ENCODE measurements around the gene TK2.

Gene TK2

GRCh38 chr16:66486199-66486772, 63.6 kb downstream of the TK2 start:
- no peak for DNase-seq (ENCODE audit: extremely low read depth in 1 of 2, low read depth in 1 of 2)

GRCh38 chr16:66485376-66485775, 64.5 kb downstream of the TK2 start:
- no peak for DNase-seq (ENCODE audit: extremely low read depth in 1 of 2, low read depth in 1 of 2)

GRCh38 chr16:66484453-66485213, 65.3 kb downstream of the TK2 start:
- DNase-seq (ENCODE audit: extremely low read depth in 1 of 2, low read depth in 1 of 2) = no peak

GRCh38 chr16:66483689-66484452, 66.1 kb downstream of the TK2 start:
- DNase-seq (ENCODE audit: extremely low read depth in 1 of 2, low read depth in 1 of 2) = peak; percentile 44 to 57

GRCh38 chr16:66481943-66482390, 68.0 kb downstream of the TK2 start:
- no peak for DNase-seq (ENCODE audit: extremely low read depth in 1 of 2, low read depth in 1 of 2)

GRCh38 chr16:66481081-66481942, 68.6 kb downstream of the TK2 start:
- no peak for DNase-seq (ENCODE audit: extremely low read depth in 1 of 2, low read depth in 1 of 2)

GRCh38 chr16:66480265-66481080, 69.4 kb downstream of the TK2 start:
- DNase-seq (ENCODE audit: extremely low read depth in 1 of 2, low read depth in 1 of 2) = no peak

GRCh38 chr16:66479661-66480264, 70.2 kb downstream of the TK2 start:
- no peak for DNase-seq (ENCODE audit: extremely low read depth in 1 of 2, low read depth in 1 of 2)

GRCh38 chr16:66478733-66479511, 71.0 kb downstream of the TK2 start:
- peak; percentile 58 to 78 for DNase-seq (ENCODE audit: extremely low read depth in 1 of 2, low read depth in 1 of 2)

- DNase-seq (ENCODE audit: extremely low read depth in 1 of 2, low read depth in 1 of 2) = no peak
These were observed 72.8 kb downstream of the TK2 start for GRCh38 chr16:66477028-66477515.

GRCh38 chr16:66476328-66477027, 73.4 kb downstream of the TK2 start:
- peak in 1 of 2 donors; percentile 40 for DNase-seq (ENCODE audit: extremely low read depth in 1 of 2, low read depth in 1 of 2)

GRCh38 chr16:66475232-66475631, 74.7 kb downstream of the TK2 start:
- DNase-seq (ENCODE audit: extremely low read depth in 1 of 2, low read depth in 1 of 2) = no peak

GRCh38 chr16:66474750-66475199, 75.1 kb downstream of the TK2 start:
- peak; percentile 24 to 58 for DNase-seq (ENCODE audit: extremely low read depth in 1 of 2, low read depth in 1 of 2)

GRCh38 chr16:66473654-66474519, 76.0 kb downstream of the TK2 start:
- DNase-seq (ENCODE audit: extremely low read depth in 1 of 2, low read depth in 1 of 2) = no peak

GRCh38 chr16:66473051-66473571, 76.8 kb downstream of the TK2 start:
- DNase-seq (ENCODE audit: extremely low read depth in 1 of 2, low read depth in 1 of 2) = no peak

GRCh38 chr16:66471716-66472393, 78.1 kb downstream of the TK2 start:
- DNase-seq (ENCODE audit: extremely low read depth in 1 of 2, low read depth in 1 of 2) = no peak
